ENCODE measurements around the gene RESF1.

Gene RESF1

GRCh38 chr12:31985832-31986231, 26.6 kb downstream of the RESF1 start:
- POLR2A ChIA-PET (ENCODE audit: low non-redundant PET), result no interaction called here
- H3K27ac ChIP-seq, result no peak overlapping the region
- no peak for DNase-seq (ENCODE audit: low spot score)
- CTCF ChIA-PET, result no interaction called here
- TF ChIP-seq, protein P1, sequence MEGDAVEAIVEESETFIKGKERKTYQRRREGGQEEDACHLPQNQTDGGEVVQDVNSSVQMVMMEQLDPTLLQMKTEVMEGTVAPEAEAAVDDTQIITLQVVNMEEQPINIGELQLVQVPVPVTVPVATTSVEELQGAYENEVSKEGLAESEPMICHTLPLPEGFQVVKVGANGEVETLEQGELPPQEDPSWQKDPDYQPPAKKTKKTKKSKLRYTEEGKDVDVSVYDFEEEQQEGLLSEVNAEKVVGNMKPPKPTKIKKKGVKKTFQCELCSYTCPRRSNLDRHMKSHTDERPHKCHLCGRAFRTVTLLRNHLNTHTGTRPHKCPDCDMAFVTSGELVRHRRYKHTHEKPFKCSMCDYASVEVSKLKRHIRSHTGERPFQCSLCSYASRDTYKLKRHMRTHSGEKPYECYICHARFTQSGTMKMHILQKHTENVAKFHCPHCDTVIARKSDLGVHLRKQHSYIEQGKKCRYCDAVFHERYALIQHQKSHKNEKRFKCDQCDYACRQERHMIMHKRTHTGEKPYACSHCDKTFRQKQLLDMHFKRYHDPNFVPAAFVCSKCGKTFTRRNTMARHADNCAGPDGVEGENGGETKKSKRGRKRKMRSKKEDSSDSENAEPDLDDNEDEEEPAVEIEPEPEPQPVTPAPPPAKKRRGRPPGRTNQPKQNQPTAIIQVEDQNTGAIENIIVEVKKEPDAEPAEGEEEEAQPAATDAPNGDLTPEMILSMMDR (conservative IDR thresholded peaks at IDR 0.05; ENCODE audit: low read depth), result no peak

DNA sequence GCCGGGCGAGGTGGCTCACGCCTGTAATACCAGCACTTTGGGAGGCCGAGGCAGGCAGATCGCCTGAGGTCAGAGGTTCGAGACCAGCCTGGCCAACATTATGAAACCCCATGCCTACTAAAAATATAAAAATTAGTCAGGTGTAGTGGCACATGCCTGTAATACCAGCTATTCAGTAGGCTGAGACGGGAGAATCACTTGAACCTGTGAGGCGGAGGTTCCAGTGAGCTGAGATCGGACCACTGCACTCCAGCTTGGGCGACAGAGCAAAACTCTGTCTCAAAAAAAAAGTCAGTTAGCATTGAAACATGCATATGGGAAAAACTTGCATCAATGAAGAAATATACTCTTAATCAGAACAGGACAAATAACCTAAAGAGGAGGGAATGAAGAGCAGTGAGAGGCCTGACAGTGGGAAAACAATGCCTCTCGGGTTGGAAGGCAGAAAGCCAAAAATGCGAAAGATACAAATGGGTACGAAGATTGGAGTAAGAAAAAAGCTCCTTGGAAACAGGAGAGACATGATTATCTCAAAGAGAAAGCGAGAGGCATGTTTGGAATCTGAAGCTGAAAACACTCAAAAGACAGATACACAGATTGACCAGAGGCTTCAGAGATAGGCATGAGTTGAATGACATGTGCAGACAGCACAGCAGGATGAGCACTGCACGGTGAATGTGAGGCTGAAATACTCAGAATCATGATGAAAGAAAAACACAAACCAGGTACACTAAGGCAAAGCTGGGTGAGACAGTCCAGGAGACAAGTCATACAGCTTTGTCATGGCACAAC, 30.6 kb downstream of the RESF1 start:
- H3K27ac ChIP-seq, result peak overlapping the region; percentile 73
- POLR2A ChIA-PET (ENCODE audit: low non-redundant PET), result interaction anchor here (0.7 kb wide), 1 partner anchor 11 kb away, joined by 3 read pairs; no protein-coding TSS in a partner anchor
- peak; percentile 90 for DNase-seq (ENCODE audit: low spot score)

GRCh38 chr12:31991146-31991545, 31.9 kb downstream of the RESF1 start:
- no peak for DNase-seq (ENCODE audit: low spot score)
- ChIA-PET CTCF (no interaction called here), POLR2A (ENCODE audit: low non-redundant PET) (no interaction called here)
- TF ChIP-seq, protein P1 (conservative IDR thresholded peaks at IDR 0.05; ENCODE audit: low read depth), result no peak
- H3K27ac ChIP-seq, result peak overlapping the region; percentile 65; the same call in 1 of the 2 replicates

More for the DNA sequence above, 30.6 kb downstream of the RESF1 start:
- TF ChIP-seq, protein P1 (conservative IDR thresholded peaks at IDR 0.05; ENCODE audit: low read depth), result no peak
- CTCF ChIA-PET, result interaction anchor here (0.6 to 0.9 kb wide), 4 partner anchors 77 to 660 kb away, joined by 3 to 4 read pairs (median 3); no protein-coding TSS in a partner anchor

DNA sequence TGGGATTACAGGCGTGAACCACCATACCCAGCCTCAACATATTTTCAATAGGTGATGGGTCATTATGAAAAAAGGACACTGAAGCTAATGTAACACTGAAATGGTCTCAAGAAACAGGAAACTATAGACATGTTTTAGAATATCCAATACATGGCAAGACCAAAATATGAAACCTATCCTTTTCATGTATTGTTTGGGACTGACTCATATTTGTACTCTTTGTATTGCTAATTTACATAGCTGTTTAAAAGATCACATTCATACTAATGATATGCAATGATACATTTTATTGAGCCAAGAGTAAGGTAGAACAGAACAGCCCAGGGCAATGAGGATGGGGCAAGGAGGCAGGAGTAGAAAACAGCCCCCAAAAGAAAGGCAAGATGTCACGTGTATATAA, 32.6 kb downstream of the RESF1 start:
- ChIA-PET CTCF (no interaction called here), POLR2A (ENCODE audit: low non-redundant PET) (no interaction called here)
- no peak for DNase-seq (ENCODE audit: low spot score)
- no peak overlapping the region for H3K27ac ChIP-seq
- TF ChIP-seq, protein P1 (conservative IDR thresholded peaks at IDR 0.05; ENCODE audit: low read depth), result no peak

DNA sequence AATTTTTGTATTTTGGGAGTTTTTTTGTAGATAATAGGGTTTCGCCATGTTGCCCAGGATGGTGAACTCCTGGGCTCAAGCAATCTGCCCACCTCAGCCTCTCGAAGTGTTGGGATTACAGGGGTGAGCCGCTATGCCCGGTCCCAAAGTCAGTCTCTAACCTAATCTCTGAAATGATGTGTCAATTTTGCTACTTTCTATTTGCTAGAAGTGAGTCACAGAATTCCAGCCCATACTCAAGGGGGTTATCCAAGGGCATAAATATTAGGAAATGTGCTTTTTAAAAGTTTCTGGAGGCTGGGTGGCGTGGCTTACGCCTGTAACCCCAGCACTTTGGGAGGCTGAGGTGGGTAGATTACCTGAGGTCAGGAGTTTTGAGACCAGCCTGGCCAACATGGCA, 40.5 kb downstream of the RESF1 start:
- no peak for DNase-seq (ENCODE audit: low spot score)
- TF ChIP-seq, protein P1 (conservative IDR thresholded peaks at IDR 0.05; ENCODE audit: low read depth), result no peak
- ChIA-PET POLR2A (ENCODE audit: low non-redundant PET) (no interaction called here), CTCF (no interaction called here)
- no peak overlapping the region for H3K27ac ChIP-seq

DNA sequence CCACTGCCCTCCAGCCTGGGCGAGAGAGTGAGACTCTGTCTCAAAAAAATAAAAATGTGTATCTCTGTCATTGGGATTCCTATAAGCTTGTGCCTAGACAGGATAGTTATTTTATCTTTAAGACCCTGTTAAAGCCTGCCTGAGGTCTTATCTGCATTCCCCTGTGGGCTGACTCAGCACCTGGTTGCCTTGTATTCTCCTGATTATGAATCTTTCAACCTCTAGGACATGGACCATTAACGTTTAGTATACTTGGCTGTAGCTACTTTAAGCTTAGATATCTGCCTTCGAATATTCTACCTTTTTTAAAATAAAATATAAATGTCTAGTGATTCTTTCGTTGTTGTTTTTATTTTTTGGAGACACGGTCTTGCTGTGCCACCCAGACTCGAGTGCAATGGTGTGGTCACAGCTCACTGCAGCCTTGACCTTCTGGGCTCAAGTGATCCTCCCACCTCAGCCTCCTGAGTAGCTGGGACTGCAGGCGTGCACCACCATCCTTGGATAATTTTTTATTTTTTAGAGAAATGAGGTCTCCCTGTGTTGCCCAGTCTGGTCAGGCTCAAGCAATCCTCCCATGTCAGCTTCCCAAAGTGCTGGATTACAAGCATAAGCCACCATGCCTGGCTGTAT, 41.3 kb downstream of the RESF1 start:
- no peak for DNase-seq (ENCODE audit: low spot score)
- TF ChIP-seq, protein P1 (conservative IDR thresholded peaks at IDR 0.05; ENCODE audit: low read depth), result no peak
- ChIA-PET CTCF (interaction anchor here (0.8 kb wide), 1 partner anchor 348 kb away, joined by 3 read pairs; no protein-coding TSS in a partner anchor), POLR2A (ENCODE audit: low non-redundant PET) (interaction anchor here (0.6 kb wide), 1 partner anchor 190 kb away, joined by 3 read pairs; no protein-coding TSS in a partner anchor)
- H3K27ac ChIP-seq, result no peak overlapping the region

Data from RWPE1 (cell line).